GM12892 (cell line): ENCODE data around the gene FBN1.

ENCODE experiments used
- DNase-seq: peaks from one replicate; pipeline ENCODE4 v3.0.0; 2011; ENCODE audit not compliant: insufficient read length
- FAIRE-seq: peaks from 2 replicates; lab custom pipeline; 2011; peaks lifted over from hg19 to GRCh38; lab: Jason Lieb, UNC
- POLR2A ChIP-seq: IDR thresholded peaks from 2 replicates; pipeline ENCODE4 v1.6.1; 2011; ENCODE audit warnings: low read depth, low read length, control low read depth
- POLR2AphosphoS5 ChIP-seq: IDR thresholded peaks from 2 replicates; pipeline ENCODE4 v1.6.1; 2011; ENCODE audit warnings: low read depth, low read length, control low read depth
- TAF1 ChIP-seq: IDR thresholded peaks from 2 replicates; pipeline ENCODE4 v1.6.1; 2011; ENCODE audit warnings: low read depth, mild to moderate bottlenecking, control low read depth, low read length, borderline replicate concordance

Gene FBN1

DNA sequence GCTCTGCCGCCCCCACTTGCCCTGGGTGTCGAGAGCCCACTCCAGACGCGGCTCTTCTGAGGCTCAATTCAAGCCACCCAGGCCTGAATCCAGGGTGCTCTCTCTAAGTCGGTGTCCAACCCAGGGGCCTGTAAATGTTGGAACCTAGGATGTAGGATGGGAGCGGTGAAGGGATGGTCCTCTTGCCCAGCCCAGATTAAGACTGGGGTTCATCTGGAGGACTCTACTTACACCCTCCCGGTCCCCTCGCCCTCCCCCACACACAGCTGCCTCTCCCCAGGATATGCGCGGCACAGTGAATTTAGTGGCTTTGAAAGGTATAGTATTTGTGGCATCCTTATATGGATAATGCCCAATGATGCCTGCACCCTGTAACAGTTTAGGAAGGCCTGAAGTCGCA, 822 bp upstream of the FBN1 start:
- DNase-seq, result no peak
- no peak for FAIRE-seq
- no peak for TF ChIP-seq POLR2AphosphoS5
- no peak for TF ChIP-seq TAF1

DNA sequence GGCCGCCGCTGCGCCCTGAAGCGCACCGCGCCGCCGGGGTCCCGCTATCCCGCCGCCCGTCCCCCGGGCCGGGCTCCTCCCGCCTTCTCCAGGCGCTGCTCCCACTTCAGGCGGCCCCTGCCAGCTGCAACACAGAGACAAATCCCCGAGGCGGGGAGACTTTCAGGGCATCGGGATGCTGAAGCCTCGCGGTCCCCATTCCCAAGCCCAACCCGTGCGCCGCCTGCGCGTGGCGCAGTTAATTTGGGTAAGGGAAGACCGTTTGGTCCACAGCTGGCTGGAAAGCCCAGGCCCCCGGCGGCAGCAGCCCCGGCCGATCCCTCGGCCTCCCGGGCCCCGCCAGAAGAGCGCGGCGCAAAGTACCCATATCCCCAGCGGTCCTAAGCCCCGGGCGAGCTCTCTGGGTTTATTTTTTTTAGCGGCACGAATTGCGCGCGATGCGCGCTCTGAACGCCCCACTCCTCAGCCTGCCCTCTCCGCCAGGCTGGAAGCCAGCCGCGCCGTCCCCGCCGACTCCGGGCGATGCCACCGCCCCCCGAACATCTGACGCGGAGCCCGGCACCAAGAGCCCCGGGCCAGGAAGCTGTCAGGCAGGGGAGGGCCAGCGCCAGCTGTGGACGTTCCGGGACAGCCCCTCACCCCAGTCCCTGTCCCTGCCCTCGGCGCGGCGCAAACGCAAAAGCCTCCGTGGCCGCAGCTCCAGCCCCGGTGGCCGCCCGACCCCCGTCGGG, 517 bp downstream of the FBN1 start:
- DNase-seq (peak; percentile 50), FAIRE-seq (peak; percentile 79)
- TF ChIP-seq TAF1 (no peak; the same call in 1 of the 2 replicates), POLR2A (no peak), POLR2AphosphoS5 (no peak)

GRCh38 chr15:48644467-48644826, 1.1 kb downstream of the FBN1 start:
- no peak for FAIRE-seq
- no peak for TF ChIP-seq TAF1
- no peak for TF ChIP-seq POLR2A
- no peak for TF ChIP-seq POLR2AphosphoS5

GRCh38 chr15:48643776-48644466, 1.6 kb downstream of the FBN1 start:
- DNase-seq (no peak), FAIRE-seq (peak; percentile 64)
- TF ChIP-seq POLR2AphosphoS5 (no peak), TAF1 (no peak), POLR2A (no peak)

More at GRCh38 chr15:48644467-48644826, 1.1 kb downstream of the FBN1 start:
- no peak for DNase-seq

DNA sequence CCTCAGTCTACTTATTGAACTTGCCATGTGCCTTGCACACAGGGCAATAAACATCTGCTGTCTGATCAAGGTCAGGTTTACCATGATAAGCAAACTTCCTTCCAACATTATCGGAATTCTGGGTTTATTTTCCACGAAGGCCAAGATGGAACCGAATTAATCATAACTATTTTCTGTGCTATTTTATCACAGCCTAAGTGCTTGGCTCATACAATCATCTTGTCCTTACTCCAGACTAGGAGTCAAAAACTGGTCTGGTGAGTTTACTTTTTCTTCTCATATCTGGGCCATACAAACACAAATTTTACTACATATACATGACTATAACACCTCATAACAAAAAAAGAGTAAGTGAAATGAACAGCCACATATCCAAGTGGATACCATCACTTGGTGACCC, 2.3 kb downstream of the FBN1 start:
- no peak for DNase-seq
- peak; percentile 17 for FAIRE-seq

DNA sequence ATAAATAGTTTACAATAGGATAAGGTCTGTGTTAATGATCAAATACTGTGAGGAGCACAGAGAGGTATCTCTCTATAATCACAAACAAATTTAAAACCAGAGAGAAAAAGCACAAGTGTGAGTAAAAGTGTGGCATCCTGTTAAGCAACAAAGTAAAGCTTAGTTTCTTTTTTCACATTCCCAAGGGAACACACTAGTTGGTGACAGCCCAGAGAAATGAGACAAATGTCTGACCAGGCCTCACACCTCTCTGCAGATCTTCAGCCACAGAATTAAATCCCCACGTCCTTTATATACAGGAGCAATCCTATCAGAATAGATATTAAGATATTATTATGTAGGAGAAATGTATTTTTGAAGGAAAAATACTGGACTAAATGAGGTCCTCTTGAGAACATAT, 2.7 kb downstream of the FBN1 start:
- no peak for TF ChIP-seq POLR2AphosphoS5
- TF ChIP-seq TAF1, result no peak
- no peak for TF ChIP-seq POLR2A

More for the DNA sequence above, 2.3 kb downstream of the FBN1 start:
- no peak for TF ChIP-seq POLR2A

DNA sequence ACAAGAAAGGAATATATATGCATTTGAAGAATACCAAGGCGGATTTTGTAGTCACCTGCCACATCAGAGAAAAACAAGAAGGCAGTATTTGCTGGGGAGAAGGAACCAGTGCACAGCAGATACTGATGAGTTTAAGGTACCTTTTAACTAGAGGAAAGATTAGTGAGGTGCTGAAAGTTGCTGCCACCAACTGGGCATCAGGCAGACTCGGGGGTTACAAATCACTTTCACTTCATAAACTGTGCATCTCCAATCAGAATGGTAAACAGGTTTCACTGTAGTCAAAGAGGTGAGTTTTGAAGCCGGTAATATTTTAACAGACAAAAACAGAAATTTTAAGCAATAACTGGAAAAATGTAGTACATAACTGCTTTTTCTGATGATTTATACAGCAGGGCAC, 4.1 kb downstream of the FBN1 start:
- no peak for FAIRE-seq
- TF ChIP-seq POLR2A (no peak), TAF1 (no peak), POLR2AphosphoS5 (no peak)
- DNase-seq, result no peak

More for the DNA sequence above, 2.7 kb downstream of the FBN1 start:
- no peak for FAIRE-seq
- DNase-seq, result no peak

- FAIRE-seq (no peak), DNase-seq (no peak)
- TF ChIP-seq TAF1 (no peak), POLR2A (no peak), POLR2AphosphoS5 (no peak)
Observed at GRCh38 chr15:48638963-48639362, 6.5 kb downstream of the FBN1 start.

DNA sequence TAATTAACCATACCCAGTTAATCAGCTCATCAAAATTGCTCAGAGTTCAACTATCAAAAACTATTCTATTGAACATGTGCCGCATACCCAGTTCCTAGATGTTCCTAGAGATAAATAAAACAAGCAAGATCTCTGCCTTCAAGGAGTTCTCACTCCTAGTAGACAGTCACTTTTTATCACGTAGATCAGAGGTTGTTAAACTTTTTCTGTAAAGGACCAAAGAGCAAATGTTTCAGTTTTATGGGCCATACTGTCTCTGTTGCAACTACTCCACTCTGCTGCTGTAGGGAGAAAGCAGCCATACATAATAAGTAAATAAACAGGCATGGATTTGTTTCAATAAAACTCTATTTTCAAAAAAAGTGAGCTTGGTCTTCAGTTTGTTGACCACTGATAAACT, 7.9 kb downstream of the FBN1 start:
- DNase-seq, result no peak
- no peak for FAIRE-seq
- TF ChIP-seq POLR2AphosphoS5 (no peak), POLR2A (no peak), TAF1 (no peak)

DNA sequence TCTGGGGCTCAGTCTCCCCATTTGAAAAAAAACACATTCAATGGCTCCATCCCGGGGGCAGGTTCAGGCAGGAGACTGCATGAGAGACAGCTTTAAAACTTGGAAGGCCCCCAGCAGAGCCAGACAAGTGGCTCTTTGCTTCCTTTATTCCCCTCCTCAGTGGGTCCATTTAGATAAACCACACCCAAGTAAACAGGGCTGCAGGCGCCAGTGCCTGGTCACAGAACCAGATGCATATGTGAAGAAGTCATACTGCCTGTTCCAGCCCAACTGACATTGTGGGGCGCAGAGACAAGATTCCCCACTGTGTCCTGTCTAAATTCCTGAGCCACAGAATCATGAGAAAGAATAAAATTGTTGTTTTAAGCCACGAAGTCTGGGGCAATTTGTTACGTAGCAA, 9.0 kb downstream of the FBN1 start:
- FAIRE-seq (no peak), DNase-seq (no peak)
- TF ChIP-seq POLR2AphosphoS5, result no peak
- TF ChIP-seq TAF1, result no peak
- no peak for TF ChIP-seq POLR2A

- FAIRE-seq, result no peak
- DNase-seq, result no peak
- TF ChIP-seq POLR2A (no peak), TAF1 (no peak), POLR2AphosphoS5 (no peak)
Observed at GRCh38 chr15:48634893-48635292, 10.6 kb downstream of the FBN1 start.

GRCh38 chr15:48634096-48634495, 11.4 kb downstream of the FBN1 start:
- no peak for DNase-seq
- TF ChIP-seq TAF1 (no peak), POLR2A (no peak), POLR2AphosphoS5 (no peak)
- FAIRE-seq, result no peak
